NOMO-1 (cell line): ENCODE data around the gene TBCB.
"Not testable (repeated sequence)": the region's sequence is repeated elsewhere in the genome, so short reads cannot be mapped to it uniquely, and the experiment has no call there.

Source experiments
- DNase-seq, 2 experiments: peaks; one replicate each; lab custom pipeline; 2025; ENCODE audit not compliant: unreplicated experiment in 2 of 2; lab: John Stamatoyannopoulos, UW

TBCB gene

GRCh38 chr19:36131221-36131620 is 16.0 kb downstream of the TBCB start:
- not testable (repeated sequence) for DNase-seq

- not testable (repeated sequence) for DNase-seq
Measured at GRCh38 chr19:36134867-36135266, 19.6 kb downstream of the TBCB start.

- DNase-seq: no peak
Measured at GRCh38 chr19:36136964-36137686, 21.9 kb downstream of the TBCB start.

- DNase-seq: no peak
Measured at GRCh38 chr19:36139120-36139472, 23.8 kb downstream of the TBCB start.

- DNase-seq: peak; percentile 93 to 94
Measured at GRCh38 chr19:36139473-36140303, 24.4 kb downstream of the TBCB start, which contains the start of gene CAPNS1. TSS of gene CAPNS1 (plus strand) at chr19:36140066. CDS start at chr19:36141012, 946 bp downstream.

GRCh38 chr19:36140304-36141038 is 25.2 kb downstream of the TBCB start:
- DNase-seq: peak; percentile 42 to 54

- peak; percentile 56 to 58 for DNase-seq
Measured at GRCh38 chr19:36141039-36141927, 26.0 kb downstream of the TBCB start.

GRCh38 chr19:36142046-36142445 is 26.8 kb downstream of the TBCB start:
- no peak for DNase-seq

- DNase-seq: no peak
Measured at GRCh38 chr19:36142496-36142895, 27.2 kb downstream of the TBCB start.

- no peak for DNase-seq
Measured at GRCh38 chr19:36144624-36145023, 29.4 kb downstream of the TBCB start.

GRCh38 chr19:36149673-36150406 is 34.6 kb downstream of the TBCB start:
- DNase-seq: no peak

- DNase-seq: no peak
Measured at GRCh38 chr19:36150586-36150985, 35.3 kb downstream of the TBCB start.

GRCh38 chr19:36151144-36152018 is 36.1 kb downstream of the TBCB start:
- DNase-seq: no peak

GRCh38 chr19:36152019-36152351 is 36.7 kb downstream of the TBCB start:
- DNase-seq: no peak

- DNase-seq: no peak
Measured at GRCh38 chr19:36152352-36153091, 37.3 kb downstream of the TBCB start, which contains the start of gene COX7A1. TSS of gene COX7A1 (minus strand) at chr19:36152447. CDS start at chr19:36152407, 40 bp downstream.

- no peak for DNase-seq
Measured at GRCh38 chr19:36153126-36153525, 37.9 kb downstream of the TBCB start.

- DNase-seq: no peak
Measured at GRCh38 chr19:36160821-36161596, 45.7 kb downstream of the TBCB start.
